HCT116 (cell line): ENCODE data around the gene RBMX.

ENCODE experiments used
- CTCF ChIP-seq, 3 experiments: fragments of 200-600 bp in 1 of 3; sonication (generic) in 1 of 3; IDR thresholded peaks in 2 of 3; conservative IDR thresholded peaks in 1 of 3; 2 replicates each; pipeline ENCODE4 v1.5.1; 2012 to 2017; ENCODE audit warnings: low read depth in 2 of 3, low read length in 2 of 3, antibody characterized with exemption in 1 of 3, borderline replicate concordance in 1 of 3, control low read depth in 1 of 3, mild to moderate bottlenecking in 1 of 3, mixed read lengths in 1 of 3, mixed run types in 1 of 3, moderate library complexity in 1 of 3; ENCODE audit not compliant: insufficient read depth in 1 of 3
- EZH2phosphoT487 ChIP-seq: fragments of 200-600 bp; IDR thresholded peaks from 2 replicates; pipeline ENCODE4 v1.6.1; 2018; ENCODE audit warnings: antibody characterized with exemption, borderline replicate concordance
- JUND ChIP-seq: IDR thresholded peaks from 2 replicates; pipeline ENCODE4 v1.6.1; 2012

- TF ChIP-seq JUND (no peak), CTCF (IDR thresholded peaks at IDR 0.05 in 2 of 3, conservative IDR thresholded peaks at IDR 0.05 in 1 of 3; ENCODE audit: borderline replicate concordance in 1 of 3, insufficient read depth in 1 of 3, low read depth in 2 of 3, low read length in 2 of 3) (no peak), EZH2phosphoT487 (no peak)
Measured at GRCh38 chrX:136896121-136896914, 15.8 kb upstream of the RBMX start.
